Brain microvascular endothelial cell (primary cell): ENCODE data around the gene MFSD6.
A peak's percentile ranks its signal among the peaks of the same experiment; 100 is the strongest.

ENCODE experiments used
- DNase-seq: peaks from one replicate; pipeline ENCODE4 v3.0.0-alpha.2; 2020
- H3K27ac ChIP-seq: fragments of 250-450 bp; sonication (Bioruptor Pico); 2 replicates; pipeline ENCODE4 v1.5.1; 2020; ENCODE audit warnings: mild to moderate bottlenecking, moderate library complexity
- H3K27me3 ChIP-seq: fragments of 250-450 bp; sonication (Bioruptor Pico); replicated peaks from 2 replicates; pipeline ENCODE4 v1.5.1; 2020; ENCODE audit warnings: mild to moderate bottlenecking
- H3K36me3 ChIP-seq: fragments of 250-450 bp; sonication (Bioruptor Pico); replicated peaks from 2 replicates; pipeline ENCODE4 v1.5.1; 2020; ENCODE audit warnings: mild to moderate bottlenecking
- H3K4me3 ChIP-seq: 2 replicates; pipeline ENCODE4 v1.5.1; 2011; ENCODE audit warnings: low read depth, mild to moderate bottlenecking, control low read depth, low read length, moderate library complexity
- in situ Hi-C: cut with HindIII; loops from 2 replicates; pipeline ENCODE4 v1.10.0; 2017; ENCODE audit warnings: low sequenced_read_pairs, low pct_ligation_motif_present
- TF ChIP-seq, protein P1 (sequence below): IDR thresholded peaks from 2 replicates; pipeline ENCODE4 v1.5.1; 2011; ENCODE audit warnings: low read depth, mild to moderate bottlenecking, moderate library complexity, low read length, control low read depth, inconsistent platforms; ENCODE audit errors: missing control alignments

The MFSD6 gene

DNA sequence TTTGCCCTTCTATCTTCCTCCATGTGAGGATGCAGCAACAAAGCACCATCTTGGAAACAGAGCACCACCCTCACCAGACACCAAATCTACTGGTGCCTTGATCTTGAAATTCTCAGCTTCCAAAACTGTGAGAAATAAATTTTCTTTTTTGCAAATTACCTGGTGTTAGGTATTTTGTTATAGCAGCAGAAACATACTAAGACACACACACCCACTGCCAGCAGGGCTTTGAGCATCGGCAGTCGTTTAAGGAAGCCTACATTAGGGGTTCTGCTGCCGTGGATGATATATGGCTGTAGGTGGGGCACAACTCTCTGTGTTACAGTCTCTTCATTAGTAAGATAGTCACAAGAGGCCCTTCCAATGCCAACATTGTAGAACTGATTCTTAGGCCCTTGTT lies 20.7 kb upstream of the MFSD6 start:
- DNase-seq, result no peak
- Histone ChIP-seq H3K4me3 (no peak overlapping the region), H3K36me3 (no peaks in the 10 kb centered on the region), H3K27me3 (no peaks in the 10 kb centered on the region), H3K27ac (no peak overlapping the region)
- in situ Hi-C loops, result no loop called here
- TF ChIP-seq, protein P1, sequence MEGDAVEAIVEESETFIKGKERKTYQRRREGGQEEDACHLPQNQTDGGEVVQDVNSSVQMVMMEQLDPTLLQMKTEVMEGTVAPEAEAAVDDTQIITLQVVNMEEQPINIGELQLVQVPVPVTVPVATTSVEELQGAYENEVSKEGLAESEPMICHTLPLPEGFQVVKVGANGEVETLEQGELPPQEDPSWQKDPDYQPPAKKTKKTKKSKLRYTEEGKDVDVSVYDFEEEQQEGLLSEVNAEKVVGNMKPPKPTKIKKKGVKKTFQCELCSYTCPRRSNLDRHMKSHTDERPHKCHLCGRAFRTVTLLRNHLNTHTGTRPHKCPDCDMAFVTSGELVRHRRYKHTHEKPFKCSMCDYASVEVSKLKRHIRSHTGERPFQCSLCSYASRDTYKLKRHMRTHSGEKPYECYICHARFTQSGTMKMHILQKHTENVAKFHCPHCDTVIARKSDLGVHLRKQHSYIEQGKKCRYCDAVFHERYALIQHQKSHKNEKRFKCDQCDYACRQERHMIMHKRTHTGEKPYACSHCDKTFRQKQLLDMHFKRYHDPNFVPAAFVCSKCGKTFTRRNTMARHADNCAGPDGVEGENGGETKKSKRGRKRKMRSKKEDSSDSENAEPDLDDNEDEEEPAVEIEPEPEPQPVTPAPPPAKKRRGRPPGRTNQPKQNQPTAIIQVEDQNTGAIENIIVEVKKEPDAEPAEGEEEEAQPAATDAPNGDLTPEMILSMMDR, result no peak

DNA sequence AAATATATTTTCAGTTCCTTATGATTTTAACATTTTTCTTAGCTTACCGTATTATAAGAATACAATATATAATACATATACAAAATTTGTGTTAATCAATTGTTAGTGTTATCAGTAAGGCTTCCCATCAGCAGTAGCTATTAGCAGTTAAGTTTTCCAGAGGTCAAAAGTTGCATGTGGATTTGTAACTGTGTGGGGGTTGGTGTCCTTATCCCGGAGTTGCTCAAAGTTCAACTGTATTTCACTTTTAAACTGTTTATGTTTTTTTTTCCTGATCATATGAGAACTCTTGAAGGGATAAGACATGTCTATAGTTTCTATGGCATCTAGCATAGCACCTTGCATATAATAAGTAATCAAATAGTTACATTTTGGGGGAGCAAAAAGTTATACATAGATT lies 11.9 kb upstream of the MFSD6 start:
- in situ Hi-C loops, result no loop called here
- no peak overlapping the region for H3K27ac ChIP-seq
- H3K27me3 ChIP-seq, result no peaks in the 10 kb centered on the region
- H3K4me3 ChIP-seq, result no peak overlapping the region
- H3K36me3 ChIP-seq, result no peaks in the 10 kb centered on the region
- no peak for DNase-seq
- TF ChIP-seq, protein P1, result no peak

DNA sequence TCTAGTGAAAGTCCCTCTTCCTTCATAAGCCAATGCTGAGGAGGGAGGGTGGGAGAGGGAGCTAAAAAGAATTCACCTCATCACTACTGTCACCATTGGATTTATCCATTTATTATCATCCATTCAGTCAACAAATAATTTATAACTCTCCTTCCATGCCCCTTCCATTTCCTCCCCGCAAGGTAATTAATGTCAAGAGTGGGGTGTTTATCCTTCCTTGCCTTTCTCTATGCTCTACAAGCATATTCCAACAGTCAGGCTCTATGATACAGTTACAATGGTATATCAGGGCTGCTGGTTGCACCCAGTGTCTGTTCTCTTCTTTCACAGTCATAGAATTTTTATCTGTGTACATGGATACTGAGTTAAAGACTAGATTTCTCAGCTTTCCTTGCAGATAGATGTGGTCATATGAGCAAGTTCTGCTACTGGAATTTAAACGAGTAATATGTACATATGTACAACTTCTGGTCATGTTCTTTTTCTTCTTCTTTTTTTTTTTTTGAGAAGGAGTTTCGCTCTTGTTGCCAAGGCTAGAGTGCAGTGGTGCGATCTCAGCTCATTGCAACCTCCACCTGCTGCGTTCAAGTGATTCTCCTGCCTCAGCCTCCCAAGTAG lies 5.1 kb upstream of the MFSD6 start:
- Histone ChIP-seq H3K27me3 (no peaks in the 10 kb centered on the region), H3K36me3 (no peaks in the 10 kb centered on the region), H3K27ac (no peak overlapping the region), H3K4me3 (no peak overlapping the region)
- DNase-seq, result no peak
- in situ Hi-C loops, result no loop called here
- TF ChIP-seq, protein P1, result no peak

DNA sequence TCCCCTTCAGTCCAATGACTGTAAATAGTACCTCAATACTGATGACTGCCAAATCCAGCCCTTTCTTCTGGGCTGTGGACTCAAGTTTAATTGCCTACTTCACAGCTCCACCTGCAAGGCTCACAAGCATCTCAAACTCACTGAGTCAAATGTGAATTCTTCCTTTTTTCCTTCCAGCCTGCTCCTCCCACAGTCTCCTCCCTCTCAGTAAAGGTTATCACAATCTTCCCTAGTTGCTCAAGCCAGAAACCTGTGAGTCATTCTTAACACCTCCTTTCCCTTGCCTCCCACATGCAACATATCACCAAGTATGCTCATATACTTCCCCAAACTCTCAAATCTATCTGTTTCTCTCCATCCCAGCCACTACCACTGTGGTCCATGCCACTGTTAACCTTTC lies 3.7 kb upstream of the MFSD6 start:
- TF ChIP-seq, protein P1, result no peak
- Histone ChIP-seq H3K4me3 (no peak overlapping the region), H3K27ac (no peak overlapping the region), H3K36me3 (no peaks in the 10 kb centered on the region), H3K27me3 (no peaks in the 10 kb centered on the region)
- DNase-seq, result peak; percentile 22
- in situ Hi-C loops, result no loop called here

DNA sequence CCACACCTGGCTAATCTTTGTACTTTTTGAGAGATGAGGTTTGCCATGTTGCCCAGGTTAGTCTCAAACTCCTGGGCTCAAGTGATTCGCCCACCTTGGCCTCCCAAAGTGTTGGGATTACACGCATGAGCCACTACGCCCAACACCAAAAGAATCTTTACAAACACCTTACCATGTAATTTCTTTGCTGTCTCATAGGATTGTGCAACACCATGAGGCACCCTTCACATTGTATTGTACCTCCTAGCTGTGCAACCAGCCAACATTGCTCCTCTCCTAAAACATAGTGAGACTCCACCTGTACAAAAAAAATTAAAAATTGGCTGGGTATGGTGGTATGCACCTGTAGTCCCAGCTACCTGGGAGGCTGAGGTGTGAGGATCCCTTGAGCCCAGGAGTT lies 3.1 kb upstream of the MFSD6 start:
- DNase-seq, result no peak
- no peak overlapping the region for H3K4me3 ChIP-seq
- in situ Hi-C loops, result no loop called here
- no peaks in the 10 kb centered on the region for H3K27me3 ChIP-seq
- H3K27ac ChIP-seq, result no peak overlapping the region
- no peaks in the 10 kb centered on the region for H3K36me3 ChIP-seq
- TF ChIP-seq, protein P1, result no peak

DNA sequence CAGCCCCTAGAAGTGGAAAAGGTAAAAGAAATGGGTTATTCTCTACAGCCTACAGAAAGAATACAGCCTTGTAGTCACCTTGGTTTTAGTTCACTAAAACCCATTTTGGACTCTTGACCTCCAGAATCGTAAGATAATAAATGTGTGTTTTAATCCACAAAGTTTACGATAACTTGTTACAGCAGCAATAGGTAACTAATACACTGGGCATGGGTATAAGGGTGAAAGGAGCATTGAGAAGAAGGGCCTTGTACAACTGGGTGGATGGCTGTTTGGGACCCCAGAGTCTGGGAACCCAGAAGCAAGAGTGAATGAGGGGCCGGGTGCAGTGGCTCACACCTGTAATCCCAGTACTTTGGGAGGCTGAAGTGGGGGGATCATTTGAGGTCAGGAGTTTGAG lies 2.2 kb upstream of the MFSD6 start:
- no peak for DNase-seq
- H3K36me3 ChIP-seq, result no peaks in the 10 kb centered on the region
- H3K27ac ChIP-seq, result no peak overlapping the region
- no peaks in the 10 kb centered on the region for H3K27me3 ChIP-seq
- TF ChIP-seq, protein P1, result no peak
- no peak overlapping the region for H3K4me3 ChIP-seq
- in situ Hi-C loops, result no loop called here
